Lower leg skin (tissue), 4 donors: ENCODE data around the gene TMEM97. TPM values are rescaled to one million over a fixed set of nuclear protein-coding genes. Genes with fewer than 3 reads are reported as not detected.
"Not testable (repeated sequence)": the region's sequence is repeated elsewhere in the genome, so short reads cannot be mapped to it uniquely, and the experiment has no call there.

ENCODE experiments used
- DNase-seq, 2 donors: peaks; one replicate each; pipeline ENCODE4 v3.0.0-alpha.2; 2019; ENCODE audit warnings: low spot score in 2 of 2
- H3K4me3 ChIP-seq: fragments of 200-600 bp; sonication (generic); 2 replicates; pipeline ENCODE4 v1.5.1; 2017; ENCODE audit warnings: mild to moderate bottlenecking, low read depth; ENCODE audit not compliant: poor library complexity, severe bottlenecking
- CTCF ChIP-seq, 3 donors: fragments of 450-650 bp; IDR thresholded peaks; one replicate each; pipeline ENCODE4 v1.5.1; 2016; ENCODE audit warnings: antibody characterized with exemption in 3 of 3, mild to moderate bottlenecking in 3 of 3, moderate library complexity in 2 of 3
- POLR2A ChIP-seq, 2 donors: fragments of 450-650 bp; IDR thresholded peaks; one replicate each; pipeline ENCODE4 v1.6.1; 2016 to 2017; ENCODE audit warnings: antibody characterized with exemption in 2 of 2, mild to moderate bottlenecking in 1 of 2, moderate library complexity in 1 of 2
- WGBS, 2 donors: methylation state at CpG; one replicate each; pipeline ENCODE4 v1.1.5; 2018; 5-methylcytosine and 5-hydroxymethylcytosine counted together
- intact Hi-C: fragments of 100-400 bp; cut with DNase I; formaldehyde crosslinking; loops from one replicate; pipeline ENCODE4 v1.15.0; 2023; ENCODE audit warnings: low total_unique reads
- total RNA-seq, 4 donors: library from RNA; depleted of rRNA; stranded (reverse); fragments of >200 nt; gene quantifications; one replicate each; pipeline ENCODE4 v1.1.0, GENCODE V29; 2016

TMEM97 gene
- total RNA-seq, 4 donors from 2014 or later: 5.7 to 18.6 (median 10.4) TPM

GRCh38 chr17:28290703-28291102, 28.3 kb upstream of the TMEM97 start:
- no peak for DNase-seq
- intact Hi-C loops: no loop called here
- H3K4me3 ChIP-seq: no peak overlapping the region
- 58 to 81% methylated on average over 2 of the region's 2 CpGs for WGBS, 2 donors
- no peak for TF ChIP-seq CTCF (IDR thresholded peaks at IDR 0.05)
- TF ChIP-seq POLR2A (IDR thresholded peaks at IDR 0.05): no peak

- TF ChIP-seq CTCF (IDR thresholded peaks at IDR 0.05): no peak
- no peak for TF ChIP-seq POLR2A (IDR thresholded peaks at IDR 0.05)
- DNase-seq: no peak
- intact Hi-C loops: no loop called here
- WGBS, 2 donors: 64 to 70% methylated on average over 1 of the region's 1 CpG
- H3K4me3 ChIP-seq: no peak overlapping the region
Measured at GRCh38 chr17:28291780-28292330, 27.1 kb upstream of the TMEM97 start.

DNA sequence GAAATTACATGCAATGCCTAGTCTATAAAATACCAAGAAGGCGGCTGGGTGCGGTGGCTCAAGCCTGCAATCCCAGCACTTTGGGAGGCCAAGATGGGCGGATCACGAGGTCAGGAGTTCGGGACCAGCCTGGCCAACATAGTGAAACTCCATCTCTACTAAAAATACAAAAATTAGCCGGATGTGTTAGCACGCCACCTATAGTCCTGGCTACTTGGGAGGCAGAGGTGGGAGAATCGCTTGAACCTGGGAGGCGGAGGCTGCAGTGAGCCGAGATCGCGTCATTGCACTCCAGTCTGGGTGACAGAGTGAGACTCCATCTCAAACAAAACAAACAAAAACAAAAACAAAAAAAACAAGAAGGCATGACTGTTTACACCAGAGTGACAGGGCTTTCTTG, 26.1 kb upstream of the TMEM97 start:
- H3K4me3 ChIP-seq, intact Hi-C loops, DNase-seq: not testable (repeated sequence)
- WGBS, 2 donors: 80 to 84% methylated on average over 12 of the region's 12 CpGs

- no peak overlapping the region for H3K4me3 ChIP-seq
- 81 to 93% methylated on average over 6 of the region's 6 CpGs for WGBS, 2 donors
- TF ChIP-seq POLR2A (IDR thresholded peaks at IDR 0.05) (no peak), CTCF (IDR thresholded peaks at IDR 0.05) (no peak)
- intact Hi-C loops: no loop called here
- DNase-seq: no peak
Measured at GRCh38 chr17:28293994-28294393, 25.0 kb upstream of the TMEM97 start.

GRCh38 chr17:28295677-28296578, 23.1 kb upstream of the TMEM97 start:
- WGBS, 2 donors: 50 to 60% methylated on average over 3 of the region's 3 CpGs

GRCh38 chr17:28298449-28298848, 20.6 kb upstream of the TMEM97 start:
- DNase-seq: no peak
- H3K4me3 ChIP-seq: no peak overlapping the region
- 88 to 90% methylated on average over 3 of the region's 3 CpGs for WGBS, 2 donors
- intact Hi-C loops: no loop called here
- TF ChIP-seq POLR2A (IDR thresholded peaks at IDR 0.05): no peak
- no peak for TF ChIP-seq CTCF (IDR thresholded peaks at IDR 0.05)

More at GRCh38 chr17:28295677-28296578, 23.1 kb upstream of the TMEM97 start:
- no peak for TF ChIP-seq POLR2A (IDR thresholded peaks at IDR 0.05)
- no peak overlapping the region for H3K4me3 ChIP-seq
- intact Hi-C loops: no loop called here
- no peak for DNase-seq
